ENCODE results near the gene RGCC.
"Not testable (repeated sequence)": the region's sequence is repeated elsewhere in the genome, so short reads cannot be mapped to it uniquely, and the experiment has no call there.

The RGCC gene

GRCh38 chr13:41503356-41503755 lies 46.0 kb downstream of the RGCC start:
- no peaks in the 10 kb centered on the region for H3K36me3 ChIP-seq (replicated peaks)
- no peaks in the 10 kb centered on the region; the same call in 1 of the 2 replicates for H3K9me3 ChIP-seq
- no peaks in the 10 kb centered on the region for H3K4me1 ChIP-seq
- H3K27me3 ChIP-seq (ENCODE audit: low read depth), result no peaks in the 10 kb centered on the region
- H3K4me3 ChIP-seq, result no peak overlapping the region
- in situ Hi-C loops (cut with MboI; ENCODE audit: low sequenced_read_pairs), result no loop called here
- DNase-seq (ENCODE audit: low spot score in 2 of 2), result no peak

DNA sequence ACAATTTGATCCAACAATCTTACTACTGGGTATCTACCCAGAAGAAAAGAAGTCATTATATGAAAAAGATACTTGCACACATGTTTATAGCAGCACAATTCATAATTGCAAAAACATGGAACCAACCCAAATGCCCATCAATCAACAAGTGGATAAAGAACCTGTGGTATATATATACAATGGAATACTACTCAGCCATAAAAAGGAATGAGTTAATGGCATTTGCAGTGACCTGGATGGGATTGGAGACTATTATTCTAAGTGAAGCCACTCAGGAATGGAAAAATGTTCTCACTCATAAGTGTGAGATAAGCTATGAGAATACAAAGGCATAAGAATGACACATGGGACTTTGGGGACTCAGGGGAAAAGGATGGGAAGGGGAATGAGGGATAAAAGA lies 47.3 kb downstream of the RGCC start:
- H3K4me1 ChIP-seq; in situ Hi-C loops (cut with MboI; ENCODE audit: low sequenced_read_pairs); H3K27me3 ChIP-seq (ENCODE audit: low read depth); H3K4me3 ChIP-seq; H3K36me3 ChIP-seq (replicated peaks); H3K9me3 ChIP-seq; DNase-seq (ENCODE audit: low spot score in 2 of 2): not testable (repeated sequence)

GRCh38 chr13:41505209-41505835 lies 48.0 kb downstream of the RGCC start:
- in situ Hi-C loops (cut with MboI; ENCODE audit: low sequenced_read_pairs), result no loop called here
- no peak overlapping the region for H3K4me3 ChIP-seq
- no peaks in the 10 kb centered on the region; the same call in 1 of the 2 replicates for H3K9me3 ChIP-seq
- no peaks in the 10 kb centered on the region for H3K4me1 ChIP-seq
- DNase-seq (ENCODE audit: low spot score in 2 of 2), result no peak
- H3K27me3 ChIP-seq (ENCODE audit: low read depth), result no peaks in the 10 kb centered on the region
- H3K36me3 ChIP-seq (replicated peaks), result no peaks in the 10 kb centered on the region

DNA sequence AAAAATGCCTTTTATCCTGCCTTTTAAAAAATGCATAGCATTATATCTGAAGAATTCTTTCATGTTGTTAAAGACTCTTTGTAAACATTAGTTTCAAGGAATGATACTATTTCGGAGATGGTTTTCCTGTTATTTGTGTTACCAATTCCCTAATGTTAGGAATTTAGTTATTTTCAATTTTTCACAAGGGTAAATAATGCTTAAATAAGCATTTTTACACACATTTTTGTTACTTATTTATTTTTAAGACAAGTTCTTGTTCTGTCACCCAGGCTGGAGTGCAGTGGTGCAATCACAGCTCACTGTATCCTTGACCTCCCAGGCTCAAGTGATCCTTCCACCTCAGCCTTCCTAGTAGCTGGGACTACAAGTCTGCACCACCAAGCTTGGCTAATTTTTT lies 49.0 kb downstream of the RGCC start:
- H3K4me3 ChIP-seq, result no peak overlapping the region
- no peaks in the 10 kb centered on the region for H3K36me3 ChIP-seq (replicated peaks)
- no peak for DNase-seq (ENCODE audit: low spot score in 2 of 2)
- H3K27me3 ChIP-seq (ENCODE audit: low read depth), result no peaks in the 10 kb centered on the region
- no peaks in the 10 kb centered on the region for H3K4me1 ChIP-seq
- no peaks in the 10 kb centered on the region; the same call in 1 of the 2 replicates for H3K9me3 ChIP-seq
- in situ Hi-C loops (cut with MboI; ENCODE audit: low sequenced_read_pairs), result no loop called here

DNA sequence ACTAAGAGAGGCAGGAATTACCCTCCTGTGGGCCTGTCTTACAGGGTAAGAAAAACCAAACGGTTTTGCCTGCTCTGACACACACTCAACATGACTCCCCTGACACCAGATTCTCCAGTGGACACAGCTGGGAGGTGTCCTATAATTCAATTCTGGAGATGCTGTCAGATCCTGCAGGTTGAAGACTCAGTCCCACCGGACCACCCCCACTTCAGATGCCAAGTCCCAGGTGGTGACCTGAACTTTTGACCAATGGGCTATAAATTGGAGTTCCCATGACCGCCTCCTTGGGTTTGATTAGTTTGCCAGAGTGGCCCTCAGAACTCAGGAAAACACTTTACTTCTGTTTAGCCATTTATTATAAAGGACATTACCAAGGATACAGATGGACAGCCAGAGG lies 52.6 kb downstream of the RGCC start:
- in situ Hi-C loops (cut with MboI; ENCODE audit: low sequenced_read_pairs), result no loop called here

GRCh38 chr13:41511827-41512226 lies 54.5 kb downstream of the RGCC start:
- in situ Hi-C loops (cut with MboI; ENCODE audit: low sequenced_read_pairs), result no loop called here
- Histone ChIP-seq H3K9me3 (no peaks in the 10 kb centered on the region), H3K4me3 (no peak overlapping the region), H3K27me3 (ENCODE audit: low read depth) (no peaks in the 10 kb centered on the region), H3K36me3 (replicated peaks) (no peaks in the 10 kb centered on the region), H3K4me1 (no peaks in the 10 kb centered on the region)
- no peak for DNase-seq (ENCODE audit: low spot score in 2 of 2)

More for the DNA sequence above, 52.6 kb downstream of the RGCC start:
- no peaks in the 10 kb centered on the region for H3K4me1 ChIP-seq
- no peaks in the 10 kb centered on the region for H3K36me3 ChIP-seq (replicated peaks)
- no peak for DNase-seq (ENCODE audit: low spot score in 2 of 2)
- no peaks in the 10 kb centered on the region for H3K27me3 ChIP-seq (ENCODE audit: low read depth)
- H3K9me3 ChIP-seq, result no peaks in the 10 kb centered on the region
- H3K4me3 ChIP-seq, result no peak overlapping the region

DNA sequence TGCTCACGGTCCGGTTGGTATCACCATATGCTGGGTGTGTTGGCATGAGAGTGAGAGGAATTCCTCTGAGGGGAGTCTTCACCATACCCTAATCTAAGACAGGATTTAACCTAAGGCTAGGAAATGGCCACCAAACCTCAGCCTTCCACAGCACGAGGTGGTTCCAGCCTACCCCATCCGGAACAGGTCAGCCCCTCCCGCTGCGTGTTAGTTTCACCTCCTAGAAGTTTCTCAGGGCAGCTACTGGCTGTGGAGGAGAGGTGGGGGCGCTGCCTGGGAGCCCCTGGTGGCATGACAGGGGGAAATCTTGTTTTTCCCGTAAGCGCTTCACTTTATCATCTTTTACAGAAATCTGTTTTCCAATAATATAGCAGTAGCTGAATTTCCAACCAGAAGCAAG lies 55.1 kb downstream of the RGCC start:
- Histone ChIP-seq H3K4me3 (no peak overlapping the region), H3K9me3 (no peaks in the 10 kb centered on the region), H3K27me3 (ENCODE audit: low read depth) (no peaks in the 10 kb centered on the region), H3K4me1 (no peaks in the 10 kb centered on the region), H3K36me3 (replicated peaks) (no peaks in the 10 kb centered on the region)
- in situ Hi-C loops (cut with MboI; ENCODE audit: low sequenced_read_pairs), result no loop called here
- no peak for DNase-seq (ENCODE audit: low spot score in 2 of 2)

DNA sequence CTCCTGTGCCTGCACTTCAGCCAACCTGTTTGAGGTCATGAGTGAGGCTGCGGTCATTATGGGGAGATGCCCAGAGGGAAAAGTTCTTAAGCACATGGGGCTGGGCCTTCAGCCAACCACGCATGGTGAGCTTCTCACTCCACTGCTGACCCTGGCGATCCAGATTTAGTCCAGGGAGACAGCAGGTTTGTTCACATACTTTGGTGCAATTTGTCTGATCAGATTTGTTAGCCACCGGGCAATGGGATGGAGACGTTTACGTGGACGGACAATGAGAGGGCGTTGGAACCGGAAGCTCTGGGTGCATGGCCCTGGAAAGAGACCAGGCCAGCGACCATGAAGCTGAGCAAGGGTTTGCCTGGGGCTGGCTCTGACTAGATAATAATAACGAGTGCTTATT lies 56.2 kb downstream of the RGCC start:
- Histone ChIP-seq H3K9me3 (no peaks in the 10 kb centered on the region), H3K36me3 (replicated peaks) (no peaks in the 10 kb centered on the region), H3K4me1 (no peaks in the 10 kb centered on the region), H3K4me3 (no peak overlapping the region), H3K27me3 (ENCODE audit: low read depth) (no peaks in the 10 kb centered on the region)
- DNase-seq (ENCODE audit: low spot score in 2 of 2), result no peak
- in situ Hi-C loops (cut with MboI; ENCODE audit: low sequenced_read_pairs), result no loop called here

DNA sequence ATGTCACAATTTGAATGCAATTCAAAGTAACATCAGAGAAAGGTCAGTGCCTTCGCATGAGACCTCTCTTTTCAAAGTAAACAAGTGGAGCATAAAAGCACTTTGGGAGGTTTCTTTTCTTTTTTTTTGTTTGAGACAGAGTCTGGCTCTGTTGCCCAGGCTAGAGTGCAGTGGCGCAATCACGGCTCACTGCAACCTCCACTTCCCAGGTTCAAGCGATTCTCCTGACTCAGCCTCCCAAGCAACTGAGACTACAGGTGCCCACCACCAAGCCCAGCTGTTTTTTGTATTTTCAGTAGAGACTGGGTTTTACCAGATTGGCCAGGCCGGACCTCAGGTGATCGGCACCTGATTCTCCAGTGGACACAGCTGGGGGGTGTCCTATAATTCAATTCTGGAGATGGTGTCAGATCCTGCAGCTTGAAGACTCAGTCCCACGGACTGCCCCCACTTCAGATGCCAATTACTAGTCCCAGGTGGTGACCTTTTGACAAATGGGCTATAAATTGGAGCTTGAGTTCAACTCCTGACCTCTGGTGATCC lies 57.6 kb downstream of the RGCC start:
- Histone ChIP-seq H3K4me1 (no peaks in the 10 kb centered on the region), H3K4me3 (no peak overlapping the region), H3K36me3 (replicated peaks) (no peaks in the 10 kb centered on the region), H3K27me3 (ENCODE audit: low read depth) (no peaks in the 10 kb centered on the region), H3K9me3 (no peaks in the 10 kb centered on the region)
- DNase-seq (ENCODE audit: low spot score in 2 of 2), result no peak
- in situ Hi-C loops (cut with MboI; ENCODE audit: low sequenced_read_pairs), result no loop called here

GRCh38 chr13:41515491-41516139 lies 58.3 kb downstream of the RGCC start:
- in situ Hi-C loops (cut with MboI; ENCODE audit: low sequenced_read_pairs), result no loop called here
- no peak for DNase-seq (ENCODE audit: low spot score in 2 of 2)

DNA sequence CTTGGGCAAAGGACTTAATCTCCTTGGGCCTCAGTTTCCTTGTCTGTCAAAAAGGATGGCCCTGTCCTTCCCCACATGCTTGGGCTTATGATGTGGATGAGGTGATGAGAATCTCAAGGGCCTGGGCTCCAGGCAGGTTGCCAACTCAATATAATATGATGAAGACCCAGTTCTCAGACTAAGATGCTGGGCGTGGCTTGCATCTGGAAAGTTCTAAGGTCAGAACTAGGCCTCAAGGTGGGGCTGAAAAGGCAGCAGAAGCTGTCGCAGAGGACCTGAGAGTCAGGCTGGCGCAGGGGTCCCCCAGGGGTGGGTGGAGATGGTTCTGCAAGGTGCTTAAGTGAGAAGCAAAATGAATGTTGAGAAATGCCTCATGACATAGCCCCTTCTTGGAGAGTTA lies 58.8 kb downstream of the RGCC start:
- in situ Hi-C loops (cut with MboI; ENCODE audit: low sequenced_read_pairs), result no loop called here
- no peak overlapping the region for H3K4me3 ChIP-seq
- H3K4me1 ChIP-seq, result no peaks in the 10 kb centered on the region
- no peaks in the 10 kb centered on the region for H3K9me3 ChIP-seq
- H3K36me3 ChIP-seq (replicated peaks), result no peaks in the 10 kb centered on the region
- DNase-seq (ENCODE audit: low spot score in 2 of 2), result no peak
- H3K27me3 ChIP-seq (ENCODE audit: low read depth), result no peaks in the 10 kb centered on the region

More at GRCh38 chr13:41515491-41516139, 58.3 kb downstream of the RGCC start:
- no peaks in the 10 kb centered on the region for H3K9me3 ChIP-seq
- no peaks in the 10 kb centered on the region for H3K27me3 ChIP-seq (ENCODE audit: low read depth)
- no peaks in the 10 kb centered on the region for H3K36me3 ChIP-seq (replicated peaks)
- H3K4me3 ChIP-seq, result no peak overlapping the region
- H3K4me1 ChIP-seq, result no peaks in the 10 kb centered on the region

DNA sequence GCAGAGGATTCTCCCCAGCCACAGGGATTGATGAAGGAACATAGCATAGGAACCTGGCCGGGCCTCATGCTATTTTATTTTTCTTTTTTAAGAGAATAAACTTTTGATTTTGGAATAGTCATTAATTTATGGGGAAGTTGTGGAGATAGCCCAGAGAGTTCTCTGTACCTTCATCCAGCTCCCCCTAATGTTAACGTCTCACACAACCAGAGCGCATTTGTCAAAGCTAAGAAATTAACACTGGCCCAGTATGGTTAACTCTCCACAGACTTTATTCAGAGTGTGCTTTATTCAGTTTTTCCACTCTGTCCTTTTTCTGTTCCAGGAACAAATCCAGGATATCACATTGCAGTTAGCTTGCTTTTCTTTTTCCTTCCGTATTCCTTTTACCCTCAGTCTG lies 59.4 kb downstream of the RGCC start:
- H3K9me3 ChIP-seq, result no peaks in the 10 kb centered on the region
- no peaks in the 10 kb centered on the region for H3K4me1 ChIP-seq
- no peaks in the 10 kb centered on the region for H3K27me3 ChIP-seq (ENCODE audit: low read depth)
- no peaks in the 10 kb centered on the region for H3K36me3 ChIP-seq (replicated peaks)
- in situ Hi-C loops (cut with MboI; ENCODE audit: low sequenced_read_pairs), result no loop called here
- no peak overlapping the region for H3K4me3 ChIP-seq
- DNase-seq (ENCODE audit: low spot score in 2 of 2), result no peak

DNA sequence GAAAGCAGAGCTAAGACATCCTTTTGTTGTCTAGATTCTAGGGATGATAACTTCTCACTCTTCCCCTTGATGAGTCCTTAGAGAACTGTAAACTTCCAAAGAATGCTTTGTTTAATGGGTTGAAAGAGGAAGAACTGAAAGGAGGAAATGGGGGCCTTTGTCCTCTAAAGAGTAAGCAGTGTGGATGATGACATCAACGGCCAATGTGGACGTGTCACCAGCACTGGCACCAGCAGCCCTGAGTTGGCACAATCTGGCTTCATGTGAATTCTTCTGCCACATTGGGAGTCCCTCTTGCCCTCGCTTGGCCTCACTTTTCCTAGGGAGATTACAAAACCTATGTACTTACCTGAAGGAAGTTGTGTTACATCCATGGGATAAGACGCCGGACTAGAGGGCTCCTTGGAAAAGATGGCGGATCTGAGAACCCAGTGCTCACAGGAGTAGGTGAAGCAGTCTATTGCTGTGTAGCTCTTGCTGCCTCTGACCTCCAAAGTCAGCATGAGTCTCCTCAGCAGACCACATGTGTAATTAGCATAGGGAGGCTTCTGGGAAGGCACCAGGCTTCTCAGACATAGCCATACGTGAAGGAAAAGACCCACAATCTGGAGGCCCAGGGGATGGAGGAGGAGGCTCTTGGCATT lies 62.8 kb downstream of the RGCC start:
- Histone ChIP-seq H3K4me3 (no peak overlapping the region), H3K27me3 (ENCODE audit: low read depth) (no peaks in the 10 kb centered on the region), H3K9me3 (no peaks in the 10 kb centered on the region; the same call in 1 of the 2 replicates), H3K36me3 (replicated peaks) (no peaks in the 10 kb centered on the region), H3K4me1 (peaks cover 10% of the 10 kb centered on the region)
- in situ Hi-C loops (cut with MboI; ENCODE audit: low sequenced_read_pairs), result no loop called here
- DNase-seq (ENCODE audit: low spot score in 2 of 2), result no peak
